Stimulated activated naive CD8-positive, alpha-beta T cell treated with anti-CD3 and anti-CD28 coated beads, Interleukin-15, Interleukin-2, amounts not matched to agents 100 ng/mL and 50 ng/mL, for 24 hours (primary cell): ENCODE data around the gene ERICH4.
"Not testable (repeated sequence)": the region's sequence is repeated elsewhere in the genome, so short reads cannot be mapped to it uniquely, and the experiment has no call there.

Experiments
- H3K27ac Mint-ChIP-seq: one replicate; pipeline ENCODE4 v1.8.0; 2021; ENCODE audit warnings: mild to moderate bottlenecking, mixed read lengths
- H3K27me3 Mint-ChIP-seq: one replicate; pipeline ENCODE4 v1.8.0; 2021; ENCODE audit warnings: mixed read lengths
- H3K36me3 Mint-ChIP-seq: one replicate; pipeline ENCODE4 v1.8.0; 2021; ENCODE audit warnings: low read depth, mixed read lengths
- H3K4me1 Mint-ChIP-seq: one replicate; pipeline ENCODE4 v1.8.0; 2021; ENCODE audit warnings: low read depth, mixed read lengths
- H3K4me3 Mint-ChIP-seq: one replicate; pipeline ENCODE4 v1.8.0; 2021; ENCODE audit warnings: mild to moderate bottlenecking, mixed read lengths
- H3K9me3 Mint-ChIP-seq: one replicate; pipeline ENCODE4 v1.8.0; 2021; ENCODE audit warnings: mixed read lengths

The ERICH4 gene

GRCh38 chr19:41462497-41462896 lies 19.5 kb downstream of the ERICH4 start:
- H3K9me3 Mint-ChIP-seq = no peaks in the 10 kb centered on the region

GRCh38 chr19:41463257-41464256 lies 20.6 kb downstream of the ERICH4 start:
- not testable (repeated sequence) for H3K4me1 Mint-ChIP-seq, H3K36me3 Mint-ChIP-seq, H3K9me3 Mint-ChIP-seq
- peaks cover 28% of the 10 kb centered on the region for H3K27me3 Mint-ChIP-seq
- peak overlapping the region; percentile 5 for H3K27ac Mint-ChIP-seq
- H3K4me3 Mint-ChIP-seq = peak overlapping the region; percentile 53

More at GRCh38 chr19:41462497-41462896, 19.5 kb downstream of the ERICH4 start:
- H3K4me1 Mint-ChIP-seq = peaks cover 14% of the 10 kb centered on the region
- no peak overlapping the region for H3K4me3 Mint-ChIP-seq
- peaks cover 26% of the 10 kb centered on the region for H3K27me3 Mint-ChIP-seq
- H3K27ac Mint-ChIP-seq = no peak overlapping the region
- no peaks in the 10 kb centered on the region for H3K36me3 Mint-ChIP-seq

- no peak overlapping the region for H3K4me3 Mint-ChIP-seq
- no peaks in the 10 kb centered on the region for H3K4me1 Mint-ChIP-seq
- no peaks in the 10 kb centered on the region for H3K36me3 Mint-ChIP-seq
- peaks cover 38% of the 10 kb centered on the region for H3K27me3 Mint-ChIP-seq
- H3K27ac Mint-ChIP-seq = no peak overlapping the region
- peaks cover 4% of the 10 kb centered on the region for H3K9me3 Mint-ChIP-seq
These were observed 33.6 kb downstream of the ERICH4 start for GRCh38 chr19:41476583-41476982.

- peaks cover 26% of the 10 kb centered on the region for H3K27me3 Mint-ChIP-seq
- no peaks in the 10 kb centered on the region for H3K9me3 Mint-ChIP-seq
- H3K4me3 Mint-ChIP-seq = no peak overlapping the region
- H3K4me1 Mint-ChIP-seq = no peaks in the 10 kb centered on the region
- H3K36me3 Mint-ChIP-seq = no peaks in the 10 kb centered on the region
- no peak overlapping the region for H3K27ac Mint-ChIP-seq
These were observed 35.2 kb downstream of the ERICH4 start for GRCh38 chr19:41478171-41478570.

GRCh38 chr19:41478875-41479756 lies 36.2 kb downstream of the ERICH4 start:
- Mint-ChIP-seq H3K36me3 (no peaks in the 10 kb centered on the region), H3K4me3 (no peak overlapping the region), H3K27ac (no peak overlapping the region)

GRCh38 chr19:41479757-41480191 lies 36.8 kb downstream of the ERICH4 start:
- peaks cover 27% of the 10 kb centered on the region for H3K27me3 Mint-ChIP-seq
- no peaks in the 10 kb centered on the region for H3K4me1 Mint-ChIP-seq
- H3K36me3 Mint-ChIP-seq = no peaks in the 10 kb centered on the region
- no peak overlapping the region for H3K4me3 Mint-ChIP-seq
- H3K27ac Mint-ChIP-seq = no peak overlapping the region
- H3K9me3 Mint-ChIP-seq = no peaks in the 10 kb centered on the region

More at GRCh38 chr19:41478875-41479756, 36.2 kb downstream of the ERICH4 start:
- Mint-ChIP-seq H3K4me1 (no peaks in the 10 kb centered on the region), H3K9me3 (no peaks in the 10 kb centered on the region), H3K27me3 (peaks cover 23% of the 10 kb centered on the region)

GRCh38 chr19:41480336-41480735 lies 37.4 kb downstream of the ERICH4 start:
- no peaks in the 10 kb centered on the region for H3K36me3 Mint-ChIP-seq
- H3K9me3 Mint-ChIP-seq = no peaks in the 10 kb centered on the region
- H3K27me3 Mint-ChIP-seq = peaks cover 31% of the 10 kb centered on the region

GRCh38 chr19:41484822-41485221 lies 41.9 kb downstream of the ERICH4 start:
- no peak overlapping the region for H3K27ac Mint-ChIP-seq
- no peaks in the 10 kb centered on the region for H3K4me1 Mint-ChIP-seq
- peaks cover 35% of the 10 kb centered on the region for H3K27me3 Mint-ChIP-seq
- H3K36me3 Mint-ChIP-seq = peaks cover 4% of the 10 kb centered on the region
- no peak overlapping the region for H3K4me3 Mint-ChIP-seq
- H3K9me3 Mint-ChIP-seq = no peaks in the 10 kb centered on the region

More at GRCh38 chr19:41480336-41480735, 37.4 kb downstream of the ERICH4 start:
- Mint-ChIP-seq H3K4me1 (no peaks in the 10 kb centered on the region), H3K27ac (no peak overlapping the region), H3K4me3 (no peak overlapping the region)

- H3K4me3 Mint-ChIP-seq, H3K36me3 Mint-ChIP-seq, H3K9me3 Mint-ChIP-seq, H3K27ac Mint-ChIP-seq, H3K4me1 Mint-ChIP-seq: not testable (repeated sequence)
- peaks cover 35% of the 10 kb centered on the region for H3K27me3 Mint-ChIP-seq
These were observed 44.0 kb downstream of the ERICH4 start for GRCh38 chr19:41486953-41487352.

GRCh38 chr19:41492843-41493242 lies 49.9 kb downstream of the ERICH4 start:
- H3K36me3 Mint-ChIP-seq = no peaks in the 10 kb centered on the region
- H3K4me1 Mint-ChIP-seq = no peaks in the 10 kb centered on the region
- no peak overlapping the region for H3K27ac Mint-ChIP-seq
- H3K9me3 Mint-ChIP-seq = peaks cover 3% of the 10 kb centered on the region
- peaks cover 5% of the 10 kb centered on the region for H3K27me3 Mint-ChIP-seq
- H3K4me3 Mint-ChIP-seq = no peak overlapping the region
